ENCODE results near the gene GTPBP4. TPM values are rescaled to one million over a fixed set of nuclear protein-coding genes. Genes with fewer than 3 reads are reported as not detected.
A peak's percentile ranks its signal among the peaks of the same experiment; 100 is the strongest.

GTPBP4 gene
- polyA plus RNA-seq, 1 donor (not counting 4 experiments of a cell fraction or from before 2014, with no cell fraction given), result 70.4 TPM

- Histone ChIP-seq H3K4me3 (ENCODE audit: control insufficient read depth in 2 of 3, extremely low read depth in 1 of 3, insufficient read depth in 2 of 3, low read depth in 1 of 3, low read length in 3 of 3) (peak overlapping the region; percentile 90 to 96 (median 94)), H3K9me1 (ENCODE audit: control insufficient read depth, extremely low read depth, insufficient read depth, low read length) (no peaks in the 10 kb centered on the region), H3K79me2 (ENCODE audit: control insufficient read depth, insufficient read depth, low read length) (peaks cover 71% of the 10 kb centered on the region), H3K27ac (ENCODE audit: control insufficient read depth, insufficient read depth, low read length) (peak overlapping the region; percentile 95), H3K27me3 (ENCODE audit: control insufficient read depth, extremely low read depth, insufficient read depth, low read length) (no peaks in the 10 kb centered on the region), H3K9ac (ENCODE audit: control insufficient read depth, extremely low read depth, insufficient read depth, low read length) (peak overlapping the region; percentile 93), H4K20me1 (ENCODE audit: control insufficient read depth, extremely low read depth, insufficient read depth, low read length) (peaks cover 17% of the 10 kb centered on the region), H3K36me3 (ENCODE audit: control insufficient read depth in 2 of 2, extremely low read depth in 1 of 2, insufficient read depth in 2 of 2, low read length in 2 of 2) (peaks cover 5 to 7% of the 10 kb centered on the region in 2 experiments), H2AFZ (ENCODE audit: control insufficient read depth, low read length) (no peak overlapping the region), H3K4me1 (ENCODE audit: control insufficient read depth, extremely low read depth, insufficient read depth, low read length) (peaks cover 47% of the 10 kb centered on the region), H3K4me2 (ENCODE audit: control insufficient read depth, extremely low read depth, insufficient read depth, low read depth, low read length) (peak overlapping the region; percentile 72), H3K9me3 (ENCODE audit: control insufficient read depth, low read depth, low read length) (no peaks in the 10 kb centered on the region)
- DNase-seq (ENCODE audit: low read depth, low spot score) (no peak), FAIRE-seq (no peak)
- dilution Hi-C loops (cut with MboI; ENCODE audit: extremely low pct_ligation_motif_present, low sequenced_read_pairs), result no loop called here
- no peak for TF ChIP-seq EZH2 (IDR thresholded peaks at IDR 0.05; ENCODE audit: low read length)
- peak in 2 of 3 experiments; percentile 11 to 24 for TF ChIP-seq CTCF (optimal IDR thresholded peaks at IDR 0.05 in 1 of 3, IDR thresholded peaks at IDR 0.05 in 1 of 3, conservative IDR thresholded peaks at IDR 0.05 in 1 of 3; ENCODE audit: extremely low read depth in 1 of 3, insufficient read depth in 2 of 3, low read length in 3 of 3)
These were observed 62.3 kb downstream of the GTPBP4 start for GRCh38 chr10:1050554-1050953.

GRCh38 chr10:1054684-1055083 is 66.5 kb downstream of the GTPBP4 start:
- DNase-seq (ENCODE audit: low read depth, low spot score), result peak; percentile 87
- H3K27ac ChIP-seq (ENCODE audit: control insufficient read depth, insufficient read depth, low read length), result peak overlapping the region; percentile 91
- H3K9me3 ChIP-seq (ENCODE audit: control insufficient read depth, low read depth, low read length), result no peaks in the 10 kb centered on the region
- dilution Hi-C loops (cut with MboI; ENCODE audit: extremely low pct_ligation_motif_present, low sequenced_read_pairs), result no loop called here
- FAIRE-seq, result peak; percentile 89
- no peak for TF ChIP-seq EZH2 (IDR thresholded peaks at IDR 0.05; ENCODE audit: low read length)
- TF ChIP-seq CTCF (optimal IDR thresholded peaks at IDR 0.05 in 1 of 3, IDR thresholded peaks at IDR 0.05 in 1 of 3, conservative IDR thresholded peaks at IDR 0.05 in 1 of 3; ENCODE audit: extremely low read depth in 1 of 3, insufficient read depth in 2 of 3, low read length in 3 of 3), result no peak
- peaks cover 55% of the 10 kb centered on the region for H3K4me1 ChIP-seq (ENCODE audit: control insufficient read depth, extremely low read depth, insufficient read depth, low read length)
- peaks cover 81% of the 10 kb centered on the region for H3K79me2 ChIP-seq (ENCODE audit: control insufficient read depth, insufficient read depth, low read length)
- H3K9ac ChIP-seq (ENCODE audit: control insufficient read depth, extremely low read depth, insufficient read depth, low read length), result peak overlapping the region; percentile 96
- no peaks in the 10 kb centered on the region for H4K20me1 ChIP-seq (ENCODE audit: control insufficient read depth, extremely low read depth, insufficient read depth, low read length)
- no peak overlapping the region for H2AFZ ChIP-seq (ENCODE audit: control insufficient read depth, low read length)
- no peaks in the 10 kb centered on the region for H3K27me3 ChIP-seq (ENCODE audit: control insufficient read depth, extremely low read depth, insufficient read depth, low read length)
- no peaks in the 10 kb centered on the region for H3K9me1 ChIP-seq (ENCODE audit: control insufficient read depth, extremely low read depth, insufficient read depth, low read length)
- peaks cover 2 to 3% of the 10 kb centered on the region in 2 experiments for H3K36me3 ChIP-seq (ENCODE audit: control insufficient read depth in 2 of 2, extremely low read depth in 1 of 2, insufficient read depth in 2 of 2, low read length in 2 of 2)
- peak overlapping the region; percentile 83 for H3K4me2 ChIP-seq (ENCODE audit: control insufficient read depth, extremely low read depth, insufficient read depth, low read depth, low read length)
- peak overlapping the region; percentile 66 to 94 (median 69) for H3K4me3 ChIP-seq (ENCODE audit: control insufficient read depth in 2 of 3, extremely low read depth in 1 of 3, insufficient read depth in 2 of 3, low read depth in 1 of 3, low read length in 3 of 3)
